NCI-H226 (cell line): Measurements from ENCODE around the gene HS6ST1.
"Not testable (repeated sequence)": the region's sequence is repeated elsewhere in the genome, so short reads cannot be mapped to it uniquely, and the experiment has no call there.

Experiments
- DNase-seq: peaks from one replicate; pipeline ENCODE4 v3.0.0-alpha.2; 2015

HS6ST1 gene

DNA sequence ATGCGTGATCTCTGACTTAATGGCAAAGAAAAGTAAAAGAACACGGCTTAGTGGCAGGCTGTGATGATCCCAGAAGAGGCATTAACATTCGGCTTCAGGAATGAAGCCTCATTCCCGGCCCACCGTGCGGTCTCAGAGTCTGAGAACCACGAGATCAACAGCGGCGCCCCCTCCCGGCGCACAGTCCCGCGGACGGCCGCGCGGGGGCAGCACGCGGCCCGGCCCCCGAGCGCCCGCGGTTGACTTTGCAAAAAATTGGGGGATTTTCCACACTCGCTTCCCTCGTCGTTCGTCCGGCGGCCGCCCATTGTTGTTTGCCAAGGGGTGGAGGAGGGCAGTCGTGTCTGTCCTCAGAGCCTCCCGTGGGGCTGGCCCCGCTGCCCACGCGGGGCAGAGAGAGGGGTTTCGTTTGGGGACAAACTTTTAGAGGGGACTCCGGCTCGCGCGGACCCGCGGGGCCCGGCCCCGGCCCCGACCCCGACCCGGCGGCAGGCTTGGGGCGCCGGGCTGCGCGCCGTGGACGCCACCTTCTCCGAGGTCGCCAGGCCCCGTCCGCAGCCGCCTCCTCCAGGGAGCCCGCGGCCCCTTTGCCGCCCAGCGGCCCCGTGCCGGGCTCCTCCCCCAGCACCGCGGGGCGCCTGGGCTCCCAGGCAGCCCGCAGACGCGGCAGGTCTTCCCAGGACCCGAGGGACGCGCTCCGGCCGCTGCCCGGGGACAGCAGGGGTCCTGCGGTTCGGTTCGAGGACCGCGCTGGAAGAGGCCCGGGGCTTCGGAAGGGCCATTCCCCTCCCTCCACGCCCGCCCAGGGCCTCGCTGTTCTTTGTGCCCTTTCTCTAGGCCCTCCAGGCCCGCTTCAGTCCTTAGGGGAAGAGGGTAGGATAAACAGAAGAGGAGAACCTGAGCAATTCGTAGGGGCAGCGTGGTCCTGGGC, 3.4 kb upstream of the HS6ST1 start:
- DNase-seq, result peak; percentile 57

DNA sequence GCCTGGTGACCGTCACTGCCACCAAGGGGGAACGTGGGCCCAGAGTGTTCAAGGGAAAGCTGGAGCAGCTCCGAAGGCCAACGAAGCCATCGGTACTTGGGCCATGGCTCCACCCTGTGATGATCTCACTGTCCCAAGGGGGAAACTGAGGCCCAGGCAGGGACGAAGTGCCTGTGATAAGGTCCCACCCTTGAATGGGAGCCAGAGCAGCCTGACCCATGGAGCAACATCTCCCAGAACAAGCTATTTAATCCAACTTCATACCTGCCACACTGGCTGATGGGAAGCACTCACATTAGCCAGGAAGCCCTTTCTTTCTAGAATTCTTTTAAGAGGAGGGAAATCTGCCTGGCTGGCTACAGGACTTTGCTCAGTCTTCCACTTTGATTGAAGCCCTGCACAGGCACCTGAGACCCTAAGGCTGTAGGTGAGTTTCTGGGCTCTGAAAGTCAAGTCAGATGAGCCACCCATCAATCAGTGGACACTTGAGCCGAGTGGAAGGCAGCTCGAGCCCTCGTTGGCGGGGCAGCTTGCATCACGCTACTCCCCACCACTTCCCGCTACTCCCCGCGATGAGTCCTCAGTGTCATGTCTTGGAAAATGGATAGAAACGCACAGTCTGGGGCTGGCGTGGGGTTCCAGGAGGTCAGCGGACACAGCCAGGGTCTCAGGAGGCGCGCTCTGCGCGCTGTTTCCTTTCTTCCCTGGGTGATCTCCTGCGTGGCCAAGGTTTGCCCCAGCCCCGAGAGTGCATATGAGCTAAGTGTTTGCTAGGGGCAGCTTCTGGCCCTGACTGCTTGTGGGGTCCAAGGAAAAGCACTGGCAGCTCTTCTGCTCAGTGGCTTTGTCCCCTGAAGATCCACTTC, 2.5 kb upstream of the HS6ST1 start:
- no peak for DNase-seq

DNA sequence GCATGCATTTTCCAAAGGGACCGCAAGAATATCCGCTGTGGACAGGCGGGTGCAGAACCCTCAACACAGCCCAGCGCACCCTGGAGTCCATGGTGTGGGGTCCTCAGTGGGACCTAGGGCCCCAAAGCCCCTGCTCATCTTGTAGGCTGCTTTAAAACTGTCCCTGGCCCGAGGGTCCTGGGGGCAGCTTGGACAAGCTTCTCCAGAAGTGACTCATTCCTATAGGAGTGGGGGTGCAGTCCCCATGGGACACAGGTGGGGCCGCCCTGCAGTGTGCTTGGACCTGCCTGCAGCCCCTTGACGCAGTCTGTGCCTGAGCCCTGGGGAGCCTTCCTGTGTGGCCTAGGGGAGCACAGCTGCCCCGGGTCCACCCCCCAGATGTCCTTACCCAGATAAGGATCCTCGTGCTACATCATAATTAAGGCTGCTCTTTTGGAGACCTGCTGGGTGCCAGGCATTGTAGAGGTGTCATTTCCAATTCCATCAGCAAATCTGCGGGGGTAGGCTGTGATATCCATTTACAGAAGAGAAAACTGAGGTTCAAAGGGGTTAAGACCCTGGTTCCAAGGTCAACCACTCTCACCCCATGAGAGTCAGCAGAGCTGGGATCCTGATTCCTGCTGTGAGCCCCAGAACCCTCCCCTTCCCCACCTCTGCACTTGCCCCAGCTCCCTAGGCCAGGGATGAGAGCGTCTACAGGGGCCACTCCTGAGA, 1.7 kb upstream of the HS6ST1 start:
- DNase-seq, result no peak

DNA sequence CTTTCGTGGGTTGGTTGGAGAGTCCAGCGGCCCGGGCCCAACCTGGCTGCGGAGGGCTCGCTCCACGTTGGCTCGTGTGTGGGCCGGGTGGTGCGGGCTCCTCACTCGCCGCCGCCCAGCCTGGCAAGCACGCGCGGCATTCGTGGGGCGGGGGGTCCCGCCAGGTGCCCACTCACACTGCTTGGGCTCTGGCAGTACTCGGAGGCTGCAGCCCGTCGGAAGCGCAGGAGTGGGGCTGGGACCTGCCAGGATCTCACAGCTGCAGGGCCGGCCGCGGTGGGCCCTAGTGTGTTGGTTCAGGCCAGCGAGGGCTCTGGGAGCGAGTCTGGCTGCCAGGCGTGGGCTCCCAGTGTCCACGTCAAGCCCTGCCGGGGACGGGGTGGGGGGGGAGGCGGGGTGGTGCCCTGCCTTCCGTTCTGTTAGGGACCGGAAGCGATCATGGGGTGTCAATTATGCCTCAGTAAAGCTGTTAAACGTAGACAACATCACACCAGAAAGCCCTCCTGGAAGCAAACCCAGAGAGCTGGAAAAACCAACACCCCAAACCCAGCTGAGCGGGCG, 1.0 kb upstream of the HS6ST1 start:
- DNase-seq, result no peak

DNA sequence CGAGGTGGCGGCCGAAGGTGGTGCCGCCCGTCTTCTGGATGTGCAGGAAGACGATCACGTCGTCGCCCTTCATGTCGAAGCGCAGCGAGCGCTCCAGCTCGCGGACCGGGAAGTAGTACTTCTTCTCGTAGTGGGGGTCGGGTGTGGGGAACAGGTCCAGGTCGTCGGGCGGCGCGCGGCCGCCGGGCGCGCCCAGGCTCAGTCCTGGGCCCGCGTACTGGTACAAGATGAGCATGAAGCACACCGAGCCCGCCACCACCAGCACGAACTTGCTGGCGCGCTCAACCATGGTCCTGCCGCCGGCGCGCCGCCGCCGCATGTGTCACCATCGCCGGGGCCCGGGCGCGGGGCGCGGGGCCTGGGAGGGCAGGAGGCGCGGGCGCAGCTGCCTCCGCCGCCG, 423 bp downstream of the HS6ST1 start:
- not testable (repeated sequence) for DNase-seq

DNA sequence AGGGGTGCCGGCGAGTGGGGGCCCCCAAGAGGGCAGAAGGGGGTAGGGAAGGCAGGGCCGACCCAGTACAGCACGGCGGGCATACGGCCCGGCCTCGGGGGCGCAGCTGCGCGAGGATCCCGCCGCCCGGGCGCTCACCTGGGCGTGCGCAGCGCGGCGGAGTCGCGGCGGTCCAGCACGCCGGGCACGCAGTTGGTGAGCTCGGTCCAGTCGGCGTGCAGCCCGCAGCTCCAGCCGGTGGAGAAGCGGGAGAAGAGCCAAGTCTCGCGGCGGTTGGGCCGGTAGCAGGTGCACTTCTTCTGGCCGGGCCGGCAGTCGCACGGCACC, 806 bp downstream of the HS6ST1 start:
- not testable (repeated sequence) for DNase-seq

DNA sequence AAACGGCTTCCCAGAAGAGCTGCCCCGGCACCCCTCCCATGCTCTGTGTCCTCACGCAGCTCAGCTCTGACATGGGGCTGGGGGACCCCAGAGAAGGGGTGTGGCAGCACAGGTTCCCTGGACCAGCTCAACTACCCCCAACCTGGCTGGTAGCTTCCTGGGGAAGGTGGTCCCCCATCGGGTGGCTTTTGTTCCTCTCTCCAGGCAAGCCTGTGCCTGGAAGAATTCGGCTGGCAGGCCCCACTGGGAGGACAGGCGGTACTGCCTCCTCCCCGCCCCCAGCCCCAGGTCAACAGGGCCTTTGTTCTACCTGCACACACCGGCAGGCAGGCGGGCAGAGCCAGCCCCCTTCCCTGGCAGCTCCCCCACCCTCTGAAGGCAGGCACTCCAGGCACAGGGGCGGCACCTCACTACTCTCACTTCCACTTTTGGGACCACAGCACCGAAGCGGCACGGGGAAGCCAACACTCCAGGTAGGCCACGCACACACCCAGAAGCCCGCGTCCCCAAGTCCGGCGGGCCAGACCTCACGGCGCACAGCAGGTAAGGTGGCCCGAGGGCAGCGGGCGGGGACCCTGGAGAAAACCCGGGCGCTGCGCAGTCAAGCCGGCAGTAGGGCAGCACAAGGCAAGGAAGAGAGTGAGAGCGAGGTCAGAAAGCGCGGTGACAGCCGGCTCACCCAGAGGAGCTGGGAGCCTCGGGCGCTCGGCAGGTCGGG, 1.3 kb downstream of the HS6ST1 start:
- DNase-seq, result no peak

DNA sequence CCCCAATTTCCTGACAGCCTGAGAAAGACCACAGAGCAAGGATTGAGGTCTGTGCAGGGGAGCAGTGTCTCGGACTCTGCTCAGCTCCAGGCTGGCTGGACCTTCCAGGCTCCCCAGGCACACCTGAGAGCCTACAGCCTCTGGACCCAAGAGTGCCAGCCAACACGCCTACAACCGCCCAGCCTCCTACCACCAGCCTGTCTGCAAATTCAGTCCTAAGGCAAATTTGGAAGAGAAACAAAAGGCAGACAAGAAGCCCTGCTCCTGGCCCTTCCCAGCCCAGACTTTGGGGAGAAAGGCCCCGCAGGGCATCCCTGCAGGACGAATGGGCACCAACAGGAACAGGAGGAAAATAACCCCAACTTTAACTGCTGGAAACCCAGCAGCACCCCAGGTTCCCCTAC, 1.9 kb downstream of the HS6ST1 start:
- DNase-seq, result no peak

DNA sequence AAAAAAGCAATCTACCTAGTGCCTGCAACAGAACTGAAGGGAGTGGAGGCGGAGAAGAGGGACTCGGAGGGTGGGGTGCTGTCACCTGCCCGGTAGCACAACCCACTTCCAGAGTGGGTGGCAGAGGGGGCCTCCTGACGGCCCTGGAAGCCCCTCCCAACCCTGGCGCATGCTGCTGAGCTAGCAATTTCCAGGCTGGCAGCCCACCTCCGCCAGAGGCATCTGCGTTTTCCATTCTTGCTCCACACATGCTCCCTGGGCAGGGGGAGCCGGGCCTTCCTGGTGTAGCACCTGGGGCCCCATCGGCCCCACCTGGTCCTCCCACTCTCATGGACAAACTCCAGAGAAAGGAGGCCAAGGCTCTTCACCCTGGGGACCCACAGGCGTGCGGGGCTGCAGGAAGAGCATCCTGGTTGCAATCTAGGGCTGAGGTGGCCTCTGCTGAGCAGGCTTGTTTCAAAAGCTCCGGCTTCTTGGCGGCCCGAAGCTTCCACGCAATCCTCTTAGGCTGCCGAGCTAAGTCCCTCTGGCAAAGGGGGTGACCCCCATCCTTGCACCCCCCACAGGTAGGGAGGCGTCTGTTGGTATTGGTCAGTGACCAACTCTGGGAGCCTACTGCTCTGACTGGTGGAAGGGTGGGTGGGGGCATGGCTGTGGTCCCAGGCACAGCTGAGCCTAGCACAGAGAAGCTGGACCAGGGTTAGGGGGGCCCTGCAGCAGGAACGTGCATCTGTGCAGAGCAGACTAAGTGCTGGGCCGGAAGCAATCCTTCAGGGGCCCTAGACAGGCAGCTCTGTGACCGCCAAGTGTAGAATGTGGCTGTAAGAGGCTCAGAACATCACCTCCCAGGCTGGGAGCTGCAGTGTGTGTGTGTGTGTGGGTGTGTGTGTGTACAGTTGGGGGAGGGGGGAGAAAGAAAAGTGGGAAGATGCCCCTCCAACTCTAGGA, 2.6 kb downstream of the HS6ST1 start:
- DNase-seq, result no peak

DNA sequence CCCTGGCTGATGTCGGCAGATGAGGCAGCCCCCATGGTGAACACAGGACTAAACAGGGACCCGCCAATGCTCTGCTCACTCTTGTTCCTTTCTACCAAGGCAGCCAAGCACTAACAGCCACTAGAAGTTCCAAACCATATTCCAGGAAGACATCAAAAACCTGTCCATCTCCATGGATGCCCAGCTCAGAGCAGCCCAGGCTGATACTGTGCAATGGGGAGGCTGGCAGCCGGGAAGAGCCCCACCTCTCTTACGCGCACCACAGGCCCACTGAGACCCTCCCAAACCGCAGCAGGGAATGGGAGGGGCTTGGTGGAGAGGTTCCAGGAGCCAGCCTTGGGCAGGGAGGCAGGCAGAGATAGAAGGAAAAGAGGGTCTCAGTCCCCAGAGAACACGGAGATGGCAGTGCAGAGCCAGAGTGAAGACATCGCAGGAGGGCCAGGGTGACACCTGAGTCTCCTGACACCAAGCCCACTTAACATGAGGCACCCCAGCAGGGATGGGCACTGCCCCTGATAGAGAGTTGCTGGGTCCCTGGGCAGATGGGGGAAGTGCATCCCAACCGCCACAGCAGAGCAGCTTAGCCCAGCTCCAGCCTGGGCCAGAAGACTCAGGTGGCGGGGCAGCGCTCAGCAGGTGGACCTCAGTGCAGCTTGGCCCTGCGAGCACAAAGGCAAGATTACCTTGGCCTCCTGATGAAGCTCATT, 3.4 kb downstream of the HS6ST1 start:
- no peak for DNase-seq

DNA sequence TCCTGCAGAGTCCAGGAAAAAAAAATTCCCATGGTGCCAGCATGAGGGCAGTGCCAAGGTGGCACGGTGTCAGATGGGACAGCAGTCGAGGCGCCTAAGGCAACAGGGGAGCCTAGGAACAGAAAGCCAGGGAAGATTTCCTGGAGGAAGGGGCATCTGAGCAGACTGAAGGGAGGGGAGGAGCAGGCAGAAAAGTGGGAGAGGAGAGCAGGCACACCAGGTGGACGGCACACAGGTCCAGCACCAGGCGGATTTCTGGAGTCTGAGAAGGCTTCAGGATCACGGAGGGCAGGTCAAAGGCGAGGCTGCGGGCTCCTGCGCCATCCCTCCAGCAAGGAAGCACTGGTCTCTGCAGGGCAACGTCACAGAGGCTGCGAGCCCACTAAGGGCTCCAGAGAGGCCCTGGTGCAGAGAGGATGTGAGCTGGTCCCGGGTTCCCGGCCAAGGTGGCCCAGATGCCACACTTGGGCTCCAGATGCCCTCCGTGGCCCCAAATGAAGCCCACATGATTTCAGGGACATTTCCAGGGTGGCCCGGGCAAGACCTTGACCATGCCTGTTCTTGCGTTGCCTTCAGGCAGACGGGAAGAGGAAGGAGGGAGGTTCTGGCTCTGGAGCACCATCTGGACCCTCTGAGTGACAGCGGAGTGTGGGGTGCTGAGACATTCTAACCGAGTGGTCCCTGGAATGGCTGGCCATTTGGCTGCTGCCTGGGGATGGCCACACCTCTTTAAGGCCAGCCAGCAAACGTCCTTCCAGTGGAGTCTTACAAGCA, 4.1 kb downstream of the HS6ST1 start:
- DNase-seq, result no peak

DNA sequence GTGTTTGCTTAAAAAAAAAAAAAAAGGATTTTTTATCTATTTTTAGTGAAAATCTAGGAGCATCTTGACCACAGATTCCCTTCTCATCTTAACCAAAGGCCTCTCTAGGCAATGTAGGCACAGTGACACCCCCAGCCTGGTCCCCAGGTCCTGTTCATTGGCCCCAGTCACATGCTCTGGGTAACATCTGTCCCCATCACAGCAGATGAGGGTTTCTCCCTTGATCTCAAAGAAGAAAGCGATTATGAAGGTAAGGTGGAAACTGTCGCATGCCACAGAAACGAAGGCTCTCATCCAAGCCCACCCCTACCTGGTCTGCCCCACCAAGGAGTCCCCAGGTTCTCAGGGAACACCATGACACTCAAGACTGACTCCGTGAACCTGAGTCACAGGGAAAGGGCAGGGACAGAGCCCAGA, 4.7 kb downstream of the HS6ST1 start:
- no peak for DNase-seq

DNA sequence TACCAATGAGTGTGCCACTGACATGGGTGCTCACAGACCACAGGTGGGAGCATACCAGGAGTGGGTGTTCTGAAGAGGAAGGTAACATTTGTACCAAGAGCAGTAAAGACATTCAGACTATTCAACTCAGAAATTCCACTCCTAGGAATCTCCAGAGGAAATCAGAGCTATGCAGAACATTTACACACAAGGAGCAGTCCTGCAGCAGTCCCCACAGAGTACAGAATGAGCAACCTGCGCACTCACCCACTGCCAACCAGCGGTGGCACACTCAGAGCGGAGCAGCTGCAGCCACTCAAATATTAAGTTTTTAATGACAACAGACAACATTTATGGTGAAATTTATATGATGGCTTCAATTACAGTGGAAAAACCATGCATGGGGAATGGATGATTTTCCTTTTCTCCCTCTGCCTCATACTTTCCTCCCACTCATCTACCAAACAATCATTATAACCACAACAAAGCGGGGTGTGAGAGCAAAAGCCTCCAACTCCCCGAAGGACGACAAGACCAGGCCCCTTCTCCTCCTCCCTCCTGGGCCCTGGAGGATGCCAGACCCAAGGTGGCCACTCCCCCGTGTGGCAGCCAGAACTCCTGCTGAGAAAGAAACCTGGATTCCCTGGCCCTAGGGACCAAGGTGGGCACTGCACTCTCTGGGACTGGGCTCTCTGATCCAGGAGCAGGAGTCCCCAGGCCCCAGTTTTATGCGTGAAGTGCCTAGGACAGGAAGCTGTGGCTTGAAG, 5.4 kb downstream of the HS6ST1 start:
- peak; percentile 11 for DNase-seq

DNA sequence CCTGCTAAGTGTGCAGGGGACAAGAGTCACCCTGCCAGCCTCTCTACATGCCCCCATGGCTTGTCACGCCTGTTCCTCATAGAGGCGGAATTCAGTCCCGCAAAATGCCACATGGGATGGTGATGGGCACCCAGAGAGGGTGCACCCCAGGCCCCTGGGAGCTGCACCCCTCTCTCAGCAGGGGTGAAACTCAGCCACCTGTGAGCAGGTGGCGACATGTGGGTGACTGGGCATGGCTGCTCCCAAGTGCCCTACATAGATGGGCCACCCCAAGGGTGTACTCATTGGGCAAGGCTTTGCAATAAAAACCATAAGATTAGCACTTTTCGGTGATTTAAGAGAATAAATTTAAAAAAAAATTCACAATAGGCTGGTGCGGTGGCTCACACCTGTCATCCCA, 6.3 kb downstream of the HS6ST1 start:
- DNase-seq, result no peak

DNA sequence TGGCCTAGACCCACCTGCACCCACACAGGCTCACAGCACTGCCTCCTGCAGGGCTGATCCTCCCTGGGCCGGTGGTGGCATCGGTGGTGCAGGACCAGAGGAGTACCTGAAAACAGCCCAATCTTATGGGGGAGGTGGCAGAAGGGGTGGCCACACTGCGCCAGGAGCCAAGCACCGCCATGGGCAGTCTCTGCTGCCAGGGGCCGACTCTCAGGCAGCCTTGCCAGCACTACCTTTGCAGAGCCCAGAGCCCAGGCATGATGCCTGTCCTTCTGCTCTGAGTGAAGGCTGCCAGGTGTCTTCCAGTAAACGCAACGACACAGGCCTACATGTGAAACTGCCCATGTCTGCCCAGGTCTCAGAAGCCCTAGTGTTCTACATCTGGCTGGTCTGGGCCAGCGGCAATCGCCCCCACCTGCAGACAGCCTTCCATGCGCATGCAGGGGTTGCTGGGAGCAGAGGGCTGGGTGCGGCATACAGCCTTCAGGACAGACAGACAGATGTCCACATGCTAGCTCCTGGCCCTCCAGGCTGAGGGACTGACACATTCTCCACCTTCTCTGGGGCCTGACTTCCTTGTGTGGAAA, 6.8 kb downstream of the HS6ST1 start:
- no peak for DNase-seq

DNA sequence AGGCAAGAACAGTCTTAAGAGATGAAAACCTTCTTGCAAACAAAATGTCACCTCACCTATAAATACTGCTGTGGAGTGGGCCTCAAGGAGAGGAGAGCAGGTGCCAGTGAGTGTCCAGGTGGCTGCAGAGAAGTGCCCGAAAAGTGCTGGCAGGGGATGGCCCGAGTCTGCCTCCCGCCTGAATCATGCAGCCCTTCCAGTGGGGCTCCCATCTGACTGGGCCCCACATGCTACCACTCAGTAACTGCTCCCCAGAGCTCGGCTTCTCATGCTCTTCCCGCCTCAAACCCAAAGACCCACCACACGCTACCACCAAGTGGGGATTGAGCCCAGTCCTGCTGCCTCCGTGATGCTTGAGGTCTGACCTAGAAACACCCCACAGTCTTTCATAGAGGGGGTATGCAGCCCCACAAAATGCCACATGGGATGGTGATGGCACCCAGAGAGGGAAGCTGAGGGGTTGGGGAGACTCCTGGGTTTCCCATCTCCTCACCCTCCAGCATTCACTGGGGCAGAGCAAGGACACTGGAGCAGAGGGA, 7.4 kb downstream of the HS6ST1 start:
- no peak for DNase-seq

DNA sequence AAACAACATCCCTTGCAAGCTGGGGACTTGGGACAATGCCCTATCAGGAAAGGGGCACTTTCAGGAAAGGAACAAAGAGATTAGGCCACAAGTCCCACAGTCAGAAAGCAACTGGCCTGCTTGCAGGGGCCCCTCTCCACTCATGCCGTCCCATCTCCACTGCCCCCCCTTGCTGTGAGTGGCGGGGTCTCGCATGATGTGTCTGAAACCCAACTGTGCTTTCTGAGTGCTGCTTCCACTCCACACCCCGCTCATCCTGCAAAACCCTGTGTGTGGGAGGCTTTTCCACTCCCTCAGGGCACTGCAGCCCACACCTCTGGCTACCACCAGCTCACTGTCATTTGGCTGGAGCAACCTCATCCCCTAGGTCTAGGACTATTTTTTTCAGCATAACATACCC, 7.9 kb downstream of the HS6ST1 start:
- DNase-seq, result no peak

DNA sequence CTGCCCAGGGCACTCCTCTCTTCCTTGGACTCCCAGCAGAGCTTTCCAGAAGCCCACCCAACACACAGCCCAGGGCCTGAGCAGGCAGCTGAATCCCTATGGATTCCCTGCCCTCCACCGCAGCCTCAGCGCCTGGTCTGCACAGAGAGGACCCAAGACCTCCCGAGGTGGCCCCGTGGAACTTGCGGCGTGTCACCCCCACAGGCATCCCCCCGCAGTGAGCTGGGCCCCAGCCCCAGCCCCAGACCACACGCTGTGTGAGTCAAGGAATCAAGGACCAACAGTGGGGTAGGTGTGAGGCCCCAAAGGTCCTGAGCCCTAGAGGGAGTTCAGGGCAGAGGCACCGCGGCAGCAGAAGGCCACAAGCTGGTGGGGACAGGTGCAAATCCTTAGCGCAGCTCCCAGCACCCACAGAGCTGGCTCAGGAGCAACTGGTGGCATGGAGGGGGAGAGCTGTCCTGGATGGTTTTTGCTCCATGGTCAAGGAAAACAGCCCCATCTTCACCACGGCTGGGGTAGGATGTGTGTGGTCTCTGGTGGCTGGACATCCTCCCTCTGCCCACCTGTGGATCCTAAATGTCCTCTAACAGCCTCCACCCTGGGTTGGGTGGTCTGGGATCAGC, 8.5 kb downstream of the HS6ST1 start:
- no peak for DNase-seq
